Hepatocyte (in vitro differentiated cells): Measurements from ENCODE around the gene OR2Y1. TPM values are rescaled to one million over a fixed set of nuclear protein-coding genes. Genes with fewer than 3 reads are reported as not detected.
"Not testable (repeated sequence)": the region's sequence is repeated elsewhere in the genome, so short reads cannot be mapped to it uniquely, and the experiment has no call there.

Experiments used
- DNase-seq: peaks from one replicate; pipeline ENCODE4 v3.0.0-alpha.2; 2016; ENCODE audit warnings: low spot score
- H2AFZ ChIP-seq: fragments of 200-600 bp; sonication (generic); 2 replicates; pipeline ENCODE4 v1.6.0; 2016; ENCODE audit warnings: antibody characterized with exemption, mild to moderate bottlenecking
- H3K27ac ChIP-seq: fragments of 200-600 bp; sonication (generic); 2 replicates; pipeline ENCODE4 v1.5.1; 2016; ENCODE audit warnings: mild to moderate bottlenecking
- H3K27me3 ChIP-seq: fragments of 200-600 bp; sonication (generic); 2 replicates; pipeline ENCODE4 v1.6.1; 2016
- H3K36me3 ChIP-seq: fragments of 200-600 bp; sonication (generic); replicated peaks from 2 replicates; pipeline ENCODE4 v1.5.1; 2016; ENCODE audit warnings: low read depth; ENCODE audit not compliant: insufficient read depth
- H3K4me1 ChIP-seq: fragments of 200-600 bp; sonication (generic); 2 replicates; pipeline ENCODE4 v1.5.1; 2016; ENCODE audit warnings: mild to moderate bottlenecking, moderate library complexity; ENCODE audit not compliant: insufficient read depth
- H3K4me2 ChIP-seq: fragments of 200-600 bp; sonication (generic); 2 replicates; pipeline ENCODE4 v1.6.0; 2016
- H3K4me3 ChIP-seq: fragments of 200-600 bp; sonication (generic); 2 replicates; pipeline ENCODE4 v1.5.1; 2016; ENCODE audit warnings: mild to moderate bottlenecking
- H3K79me2 ChIP-seq: fragments of 200-600 bp; sonication (generic); 2 replicates; pipeline ENCODE4 v1.6.0; 2017; ENCODE audit warnings: mild to moderate bottlenecking
- H3K9me2 ChIP-seq: fragments of 200-600 bp; sonication (generic); replicated peaks from 2 replicates; pipeline ENCODE4 v1.6.0; 2017; ENCODE audit warnings: mild to moderate bottlenecking; ENCODE audit not compliant: insufficient read depth
- H3K9me3 ChIP-seq: fragments of 200-600 bp; sonication (generic); 2 replicates; pipeline ENCODE4 v1.5.1; 2016; ENCODE audit warnings: low read depth, mild to moderate bottlenecking
- H4K20me1 ChIP-seq: fragments of 200-600 bp; sonication (generic); 2 replicates; pipeline ENCODE4 v1.6.0; 2016; ENCODE audit warnings: mild to moderate bottlenecking; ENCODE audit not compliant: insufficient read depth, poor library complexity, severe bottlenecking
- CTCF ChIP-seq: fragments of 200-600 bp; sonication (generic); IDR thresholded peaks from 2 replicates; pipeline ENCODE4 v1.5.1; 2016; ENCODE audit warnings: antibody characterized with exemption, mild to moderate bottlenecking; ENCODE audit not compliant: poor library complexity
- EZH2 ChIP-seq: fragments of 200-600 bp; sonication (generic); IDR thresholded peaks from 2 replicates; pipeline ENCODE4 v1.6.1; 2016; ENCODE audit warnings: antibody characterized with exemption, mild to moderate bottlenecking, borderline replicate concordance
- EZH2phosphoT487 ChIP-seq: fragments of 200-600 bp; sonication (generic); IDR thresholded peaks from one replicate; pipeline ENCODE4 v1.6.1; 2018; ENCODE audit warnings: antibody characterized with exemption, mild to moderate bottlenecking, low read depth, moderate library complexity; ENCODE audit not compliant: unreplicated experiment, severe bottlenecking
- WGBS: methylation state at CpG from one replicate; pipeline ENCODE4 v1.1.6; 2016; ENCODE audit warnings: low lambda C conversion rate; ENCODE audit errors: missing lambda C conversion rate; 5-methylcytosine and 5-hydroxymethylcytosine counted together
- polyA plus RNA-seq: library from polyadenylated mRNA; unstranded; fragments of >200 nt; fragmentation: Nextera tagmentation; extraction: Ambion mirVana; gene quantifications from 2 replicates; pipeline ENCODE4 v1.2.1, GENCODE V29; 2016
- total RNA-seq: library from RNA; depleted of rRNA; stranded (reverse); fragments of >200 nt; gene quantifications from 2 replicates; pipeline ENCODE4 v1.2.3, GENCODE V29; 2014

Gene OR2Y1
- total and polyA plus RNA-seq, 2 experiments from 2014 or later: not detected

- Histone ChIP-seq H2AFZ (no peak overlapping the region), H3K9me3 (no peaks in the 10 kb centered on the region), H3K27me3 (peaks cover 18% of the 10 kb centered on the region), H3K9me2 (no peaks in the 10 kb centered on the region), H3K4me3 (no peak overlapping the region), H3K27ac (no peak overlapping the region), H3K4me2 (no peak overlapping the region), H3K79me2 (no peaks in the 10 kb centered on the region), H3K4me1 (no peaks in the 10 kb centered on the region), H4K20me1 (no peaks in the 10 kb centered on the region), H3K36me3 (no peaks in the 10 kb centered on the region)
- DNase-seq: peak; percentile 60
- no peak for TF ChIP-seq EZH2phosphoT487
- peak; percentile 78 for TF ChIP-seq CTCF
- WGBS: 45% methylated on average over 6 of the region's 6 CpGs
Measured at GRCh38 chr5:180718810-180719453, 20.9 kb downstream of the OR2Y1 start.

- TF ChIP-seq EZH2phosphoT487 (no peak), EZH2 (no peak), CTCF (no peak)
- Histone ChIP-seq H3K9me3 (no peaks in the 10 kb centered on the region), H3K27me3 (peaks cover 18% of the 10 kb centered on the region), H3K79me2 (no peaks in the 10 kb centered on the region), H3K36me3 (no peaks in the 10 kb centered on the region), H3K4me1 (no peaks in the 10 kb centered on the region), H2AFZ (no peak overlapping the region), H4K20me1 (no peaks in the 10 kb centered on the region), H3K4me2 (no peak overlapping the region), H3K4me3 (no peak overlapping the region), H3K27ac (no peak overlapping the region), H3K9me2 (no peaks in the 10 kb centered on the region)
- WGBS: 96% methylated on average over 1 of the region's 1 CpG
- DNase-seq: no peak
Measured at GRCh38 chr5:180717989-180718388, 21.9 kb downstream of the OR2Y1 start.

- Histone ChIP-seq H3K27ac (no peak overlapping the region), H3K9me3 (no peaks in the 10 kb centered on the region), H3K9me2 (no peaks in the 10 kb centered on the region), H3K79me2 (no peaks in the 10 kb centered on the region), H3K4me1 (no peaks in the 10 kb centered on the region), H3K36me3 (no peaks in the 10 kb centered on the region), H3K4me2 (no peak overlapping the region), H3K4me3 (no peak overlapping the region), H2AFZ (no peak overlapping the region), H4K20me1 (no peaks in the 10 kb centered on the region), H3K27me3 (no peaks in the 10 kb centered on the region)
- 62% methylated on average over 2 of the region's 2 CpGs for WGBS
- no peak for TF ChIP-seq CTCF
- no peak for TF ChIP-seq EZH2phosphoT487
- TF ChIP-seq EZH2: no peak
- DNase-seq: no peak
Measured at GRCh38 chr5:180704362-180704761, 35.5 kb downstream of the OR2Y1 start.

- Histone ChIP-seq H3K27me3 (no peaks in the 10 kb centered on the region), H3K36me3 (no peaks in the 10 kb centered on the region), H4K20me1 (no peaks in the 10 kb centered on the region), H3K9me3 (no peaks in the 10 kb centered on the region), H3K4me2 (no peak overlapping the region), H2AFZ (no peak overlapping the region), H3K4me1 (no peaks in the 10 kb centered on the region), H3K9me2 (no peaks in the 10 kb centered on the region), H3K27ac (no peak overlapping the region), H3K4me3 (no peak overlapping the region), H3K79me2 (no peaks in the 10 kb centered on the region)
- TF ChIP-seq CTCF (no peak), EZH2 (no peak), EZH2phosphoT487 (no peak)
- DNase-seq: no peak
- WGBS: 65% methylated on average over 7 of the region's 7 CpGs
Measured at GRCh38 chr5:180703912-180704311, 35.9 kb downstream of the OR2Y1 start.

- WGBS: 95% methylated on average over 2 of the region's 2 CpGs
- H3K4me3 ChIP-seq, H3K36me3 ChIP-seq, H3K9me3 ChIP-seq, H3K27ac ChIP-seq, H4K20me1 ChIP-seq, H3K27me3 ChIP-seq, H3K4me1 ChIP-seq, H3K79me2 ChIP-seq, H2AFZ ChIP-seq, DNase-seq, H3K9me2 ChIP-seq, H3K4me2 ChIP-seq: not testable (repeated sequence)
Measured at GRCh38 chr5:180703371-180703770, 36.5 kb downstream of the OR2Y1 start.
